Naive thymus-derived CD4-positive, alpha-beta T cell (primary cell): ENCODE results near the gene TBC1D2. TPM values are rescaled to one million over a fixed set of nuclear protein-coding genes. Genes with fewer than 3 reads are reported as not detected.

ENCODE experiments used
- ATAC-seq: fragments of 150-1000 bp; cut with Tn5 transposase; 2 replicates; pipeline ENCODE4 v1.10.0; 2021; ENCODE audit warnings: mild to moderate bottlenecking, moderate library complexity
- CTCF ChIA-PET: fragments of 350-600 bp; sonication (Branson Sonifier 250); formaldehyde crosslinking; loops from one replicate; lab custom pipeline; 2021; ENCODE audit warnings: antibody characterized with exemption; lab: Charles Lee
- POLR2A ChIA-PET: fragments of 350-600 bp; sonication (Branson Sonifier 250); formaldehyde crosslinking; loops from one replicate; lab custom pipeline; 2021; ENCODE audit warnings: antibody characterized with exemption, inconsistent platforms; lab: Charles Lee
- DNase-seq, 9 donors: peaks; one replicate each; pipeline versions ENCODE4 v3.0.0 to v3.0.0-alpha.2; 2020 to 2022; ENCODE audit warnings: mixed read lengths in 1 of 9
- H3K27ac ChIP-seq: one replicate; pipeline ENCODE4 v1.7.0; 2013; ENCODE audit warnings: mild to moderate bottlenecking, low read depth, low read length, moderate library complexity
- H3K27me3 ChIP-seq, 2 donors: one replicate each; pipeline ENCODE4 v1.7.0; 2013; ENCODE audit warnings: low read length in 2 of 2, mild to moderate bottlenecking in 2 of 2, moderate library complexity in 2 of 2; ENCODE audit not compliant: control insufficient read depth in 2 of 2, insufficient read depth in 2 of 2
- H3K36me3 ChIP-seq, 3 experiments: 1 replicate in 2 of 3; 2 replicates in 1 of 3; pipeline ENCODE4 v1.7.0; 2013; ENCODE audit warnings: low read length in 3 of 3, mild to moderate bottlenecking in 3 of 3, moderate library complexity in 1 of 3; ENCODE audit not compliant: insufficient read depth in 3 of 3, control insufficient read depth in 2 of 3
- H3K4me1 ChIP-seq, 2 donors: one replicate each; pipeline ENCODE4 v1.7.0; 2013; ENCODE audit warnings: low read length in 2 of 2, mild to moderate bottlenecking in 2 of 2, moderate library complexity in 1 of 2; ENCODE audit not compliant: control insufficient read depth in 2 of 2, insufficient read depth in 2 of 2
- H3K4me3 ChIP-seq: 2 replicates; pipeline ENCODE4 v1.7.0; 2013; ENCODE audit warnings: mild to moderate bottlenecking, low read length
- H3K9me3 ChIP-seq, 3 experiments: 1 replicate in 2 of 3; 2 replicates in 1 of 3; pipeline ENCODE4 v1.7.0; 2013; ENCODE audit warnings: low read length in 3 of 3; ENCODE audit not compliant: control insufficient read depth in 2 of 3
- H3K27ac Mint-ChIP-seq, 9 donors: one replicate each; pipeline ENCODE4 v1.8.0; 2020 to 2022; ENCODE audit warnings: mixed read lengths in 9 of 9, mild to moderate bottlenecking in 8 of 9, moderate library complexity in 5 of 9, inconsistent platforms in 2 of 9
- H3K27me3 Mint-ChIP-seq, 5 donors: one replicate each; pipeline ENCODE4 v1.8.0; 2021 to 2022; ENCODE audit warnings: mixed read lengths in 5 of 5, mild to moderate bottlenecking in 1 of 5
- H3K36me3 Mint-ChIP-seq, 5 donors: one replicate each; pipeline ENCODE4 v1.8.0; 2020 to 2022; ENCODE audit warnings: mixed read lengths in 5 of 5, mild to moderate bottlenecking in 3 of 5, inconsistent platforms in 1 of 5
- H3K4me1 Mint-ChIP-seq, 7 donors: one replicate each; pipeline ENCODE4 v1.8.0; 2020 to 2022; ENCODE audit warnings: mixed read lengths in 7 of 7, mild to moderate bottlenecking in 3 of 7, inconsistent platforms in 1 of 7
- H3K4me3 Mint-ChIP-seq, 10 donors: one replicate each; pipeline ENCODE4 v1.8.0; 2020 to 2022; ENCODE audit warnings: mild to moderate bottlenecking in 10 of 10, mixed read lengths in 10 of 10, moderate library complexity in 6 of 10, inconsistent platforms in 2 of 10
- H3K9me3 Mint-ChIP-seq, 11 donors: one replicate each; pipeline ENCODE4 v1.8.0; 2020 to 2022; ENCODE audit warnings: mixed read lengths in 11 of 11, mild to moderate bottlenecking in 4 of 11, inconsistent platforms in 1 of 11, moderate library complexity in 1 of 11
- intact Hi-C, 2 donors: fragments of 100-400 bp; cut with micrococcal nuclease; formaldehyde crosslinking; loops; one replicate each; pipeline ENCODE4 v1.15.1; 2023
- polyA plus RNA-seq, 2 donors: library from polyadenylated mRNA; unstranded; fragments of 300-500 nt; fragmentation: Illumina TruSeq; gene quantifications; one replicate each; pipeline ENCODE4 v1.2.3, GENCODE V29; 2021
- total RNA-seq, 6 experiments: library from RNA in 5 of 6; stranded (reverse) in 5 of 6; gene quantifications; 1 replicate in 5 of 6; 2 replicates in 1 of 6; pipeline ENCODE4 v1.2.3 and lab custom pipeline; 2021 to 2026

Gene TBC1D2
- total and polyA plus RNA-seq, 7 experiments from 2014 or later = 3.3 to 16.6 (median 8.8) TPM

- Histone ChIP-seq H3K27ac (no peak overlapping the region), H3K36me3 (peaks cover 0 to 19% (median 0%) of the 10 kb centered on the region in 3 experiments), H3K4me1 (no peaks in the 10 kb centered on the region), H3K27me3 (no peaks in the 10 kb centered on the region), H3K4me3 (no peak overlapping the region), H3K9me3 (no peaks in the 10 kb centered on the region)
- Mint-ChIP-seq H3K4me3 (no peak overlapping the region), H3K36me3 (peaks cover 0 to 43% (median 4%) of the 10 kb centered on the region in 5 donors), H3K27me3 (no peaks in the 10 kb centered on the region), H3K4me1 (peaks cover 0 to 6% (median 0%) of the 10 kb centered on the region in 7 donors), H3K9me3 (peaks cover 0 to 4% (median 0%) of the 10 kb centered on the region in 11 donors), H3K27ac (peak overlapping the region in 1 of 9 donors; percentile 52)
- no peak for DNase-seq
- intact Hi-C loops = no loop called here
- ATAC-seq = no peak
- ChIA-PET CTCF (no interaction called here), POLR2A (interaction anchor here (1.3 kb wide), 1 partner anchor 45 kb away, joined by 4 read pairs; no protein-coding TSS in a partner anchor)
These were observed 44.2 kb downstream of the TBC1D2 start for GRCh38 chr9:98211260-98211659.

GRCh38 chr9:98210435-98210834, 45.0 kb downstream of the TBC1D2 start:
- no peak overlapping the region for H3K27ac ChIP-seq
- H3K4me3 ChIP-seq = no peak overlapping the region
- intact Hi-C loops = no loop called here
- ATAC-seq (no peak), DNase-seq (no peak)
- H3K9me3 ChIP-seq = no peaks in the 10 kb centered on the region
- H3K4me1 ChIP-seq = no peaks in the 10 kb centered on the region
- H3K36me3 ChIP-seq = peaks cover 0 to 19% (median 0%) of the 10 kb centered on the region in 3 experiments
- ChIA-PET CTCF (no interaction called here), POLR2A (interaction anchor here (1.3 kb wide), 1 partner anchor 46 kb away, joined by 4 read pairs; no protein-coding TSS in a partner anchor)
- H3K27me3 ChIP-seq = no peaks in the 10 kb centered on the region
- H3K27me3 Mint-ChIP-seq = no peaks in the 10 kb centered on the region
- H3K36me3 Mint-ChIP-seq = peaks cover 0 to 37% (median 4%) of the 10 kb centered on the region in 5 donors
- H3K4me3 Mint-ChIP-seq = no peak overlapping the region
- H3K9me3 Mint-ChIP-seq = peaks cover 0 to 4% (median 0%) of the 10 kb centered on the region in 11 donors
- H3K27ac Mint-ChIP-seq = no peak overlapping the region
- H3K4me1 Mint-ChIP-seq = peaks cover 3 to 7% (median 6%) of the 10 kb centered on the region in 7 donors

DNA sequence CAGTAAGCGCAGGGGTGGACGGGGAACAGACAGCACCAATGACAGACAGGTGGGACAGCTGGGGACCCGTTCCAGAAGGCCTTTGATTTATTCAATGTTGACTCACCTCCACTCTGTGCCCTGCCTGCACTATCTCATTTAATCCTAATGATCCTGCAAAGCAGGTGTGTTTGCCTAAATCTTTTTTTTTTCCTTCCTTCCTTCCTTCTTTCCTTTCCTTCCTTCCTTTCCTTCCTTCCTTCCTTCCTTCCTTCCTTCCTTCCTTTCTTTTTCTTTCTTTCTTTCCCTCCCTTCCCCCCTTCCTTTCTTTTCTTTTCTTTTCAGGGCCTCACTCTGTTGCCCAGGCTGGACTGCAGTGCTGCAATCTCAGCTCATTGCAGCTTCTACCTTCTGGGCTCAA, 45.9 kb downstream of the TBC1D2 start:
- Histone ChIP-seq H3K9me3 (no peaks in the 10 kb centered on the region), H3K27me3 (no peaks in the 10 kb centered on the region), H3K4me1 (no peaks in the 10 kb centered on the region), H3K27ac (no peak overlapping the region), H3K4me3 (no peak overlapping the region), H3K36me3 (peaks cover 0 to 19% (median 0%) of the 10 kb centered on the region in 3 experiments)
- ChIA-PET CTCF (interaction anchor here (0.6 kb wide), 1 partner anchor 523 kb away, joined by 4 read pairs; no protein-coding TSS in a partner anchor), POLR2A (no interaction called here)
- Mint-ChIP-seq H3K36me3 (peaks cover 0 to 28% (median 0%) of the 10 kb centered on the region in 5 donors), H3K9me3 (no peaks in the 10 kb centered on the region), H3K4me3 (no peak overlapping the region), H3K4me1 (peaks cover 3 to 7% (median 6%) of the 10 kb centered on the region in 7 donors), H3K27ac (peak overlapping the region in 1 of 9 donors; percentile 55), H3K27me3 (no peaks in the 10 kb centered on the region)
- ATAC-seq (no peak), DNase-seq (no peak)
- intact Hi-C loops = loop anchor here in 1 of 2 donors (5.0 kb wide), 2 partner anchors 287 to 583 kb away; partner anchors contain the start of gene TRMO

GRCh38 chr9:98208635-98209034, 46.8 kb downstream of the TBC1D2 start:
- Mint-ChIP-seq H3K36me3 (peaks cover 0 to 24% (median 0%) of the 10 kb centered on the region in 5 donors), H3K27ac (no peak overlapping the region), H3K4me1 (peaks cover 3 to 7% (median 6%) of the 10 kb centered on the region in 7 donors), H3K9me3 (no peaks in the 10 kb centered on the region), H3K27me3 (no peaks in the 10 kb centered on the region), H3K4me3 (no peak overlapping the region)
- DNase-seq = no peak
- no peaks in the 10 kb centered on the region for H3K27me3 ChIP-seq
- ChIA-PET CTCF (interaction anchor here (1.3 kb wide), 1 partner anchor 55 kb away, joined by 5 read pairs; no protein-coding TSS in a partner anchor), POLR2A (no interaction called here)
- H3K27ac ChIP-seq = no peak overlapping the region
- no peak for ATAC-seq
- no peaks in the 10 kb centered on the region for H3K9me3 ChIP-seq
- H3K4me3 ChIP-seq = no peak overlapping the region
- intact Hi-C loops = loop anchor here in 1 of 2 donors (5.0 kb wide), 2 partner anchors 286 to 584 kb away; partner anchors contain the start of gene TRMO
- H3K4me1 ChIP-seq = no peaks in the 10 kb centered on the region
- H3K36me3 ChIP-seq = peaks cover 0 to 19% (median 0%) of the 10 kb centered on the region in 3 experiments

DNA sequence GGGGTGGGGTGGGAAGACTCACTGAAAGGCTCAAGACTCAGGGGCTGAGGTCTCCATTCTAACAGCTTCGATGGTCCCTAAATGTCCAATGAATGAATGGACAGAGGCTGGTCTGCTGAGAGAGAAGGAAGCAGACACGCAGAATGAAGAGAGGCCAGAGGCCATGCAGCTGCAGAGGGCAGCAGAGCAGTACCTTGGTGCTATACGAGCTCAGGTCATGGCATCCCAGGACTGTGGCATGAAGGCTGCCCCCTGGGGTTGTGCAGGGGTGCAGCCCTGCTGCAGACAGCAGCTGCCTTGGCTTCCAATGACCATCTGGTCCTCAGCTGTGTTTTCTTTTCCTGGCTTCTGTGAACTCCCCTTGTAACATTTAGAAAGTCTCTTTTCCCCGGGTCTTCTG, 47.8 kb downstream of the TBC1D2 start:
- H3K4me3 ChIP-seq = no peak overlapping the region
- intact Hi-C loops = loop anchor here in 1 of 2 donors (5.0 kb wide), 2 partner anchors 285 to 585 kb away; partner anchors contain the start of gene TRMO
- H3K27me3 ChIP-seq = no peaks in the 10 kb centered on the region
- peaks cover 3 to 7% (median 6%) of the 10 kb centered on the region in 7 donors for H3K4me1 Mint-ChIP-seq
- POLR2A ChIA-PET = no interaction called here
- CTCF ChIA-PET = interaction anchor here (0.6 to 1.3 kb wide), 3 partner anchors 14 to 56 kb away, joined by 4 to 6 read pairs (median 5); no protein-coding TSS in a partner anchor
- no peak for ATAC-seq
- no peaks in the 10 kb centered on the region for H3K4me1 ChIP-seq
- H3K36me3 ChIP-seq = peaks cover 0 to 16% (median 0%) of the 10 kb centered on the region in 3 experiments
- DNase-seq = no peak
- H3K4me3 Mint-ChIP-seq = no peak overlapping the region
- H3K9me3 ChIP-seq = no peaks in the 10 kb centered on the region
- H3K27ac ChIP-seq = no peak overlapping the region
- H3K27ac Mint-ChIP-seq = peak overlapping the region in 1 of 9 donors; percentile 28
- H3K27me3 Mint-ChIP-seq = no peaks in the 10 kb centered on the region
- H3K36me3 Mint-ChIP-seq = peaks cover 0 to 14% (median 0%) of the 10 kb centered on the region in 5 donors
- no peaks in the 10 kb centered on the region for H3K9me3 Mint-ChIP-seq

DNA sequence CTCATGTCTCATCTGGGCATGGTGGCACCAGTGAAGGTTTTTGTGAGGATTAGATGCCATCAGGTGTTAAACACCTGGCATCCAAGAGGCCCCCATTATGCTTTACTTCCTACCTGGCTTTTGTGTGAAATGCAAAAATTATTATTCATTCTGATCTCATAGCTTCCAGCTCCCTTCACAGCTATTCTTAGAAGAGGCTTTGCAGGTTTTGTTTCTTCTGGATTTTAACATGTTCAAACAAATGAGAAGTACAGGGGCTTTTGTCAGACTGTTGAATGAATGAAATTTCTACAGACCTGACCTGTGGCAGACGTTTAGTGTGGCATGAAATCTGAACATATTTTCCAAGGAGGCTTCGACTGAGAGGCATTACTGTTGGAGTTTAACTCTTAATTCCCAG, 48.7 kb downstream of the TBC1D2 start:
- peak overlapping the region in 3 of 9 donors; percentile 2 to 78 (median 30) for H3K27ac Mint-ChIP-seq

More for the DNA sequence above, 48.7 kb downstream of the TBC1D2 start:
- ChIA-PET POLR2A (no interaction called here), CTCF (interaction anchor here (1.0 to 1.2 kb wide), 2 partner anchors 13 to 27 kb away, joined by 3 to 6 read pairs; no protein-coding TSS in a partner anchor)
- Histone ChIP-seq H3K27me3 (no peaks in the 10 kb centered on the region), H3K27ac (no peak overlapping the region), H3K9me3 (no peaks in the 10 kb centered on the region), H3K36me3 (peaks cover 0 to 16% (median 0%) of the 10 kb centered on the region in 3 experiments), H3K4me1 (no peaks in the 10 kb centered on the region), H3K4me3 (no peak overlapping the region)
- Mint-ChIP-seq H3K9me3 (peaks cover 0 to 1% (median 0%) of the 10 kb centered on the region in 11 donors), H3K4me1 (peaks cover 0 to 9% (median 6%) of the 10 kb centered on the region in 7 donors), H3K36me3 (peaks cover 0 to 8% (median 0%) of the 10 kb centered on the region in 5 donors), H3K27me3 (no peaks in the 10 kb centered on the region), H3K4me3 (no peak overlapping the region)
- ATAC-seq = no peak
- intact Hi-C loops = loop anchor here in 1 of 2 donors (5.0 kb wide), 2 partner anchors 284 to 586 kb away; partner anchors contain the start of gene TRMO
- no peak for DNase-seq
